SK-N-SH treated with all-trans-retinoic acid at 6 μM for 48 hours (cell line): ENCODE data around the gene USH2A.
"Not testable (repeated sequence)": the region's sequence is repeated elsewhere in the genome, so short reads cannot be mapped to it uniquely, and the experiment has no call there.

Experiments
- ATAC-seq: fragments of 200-7000 bp; cut with Tn5 transposase; 3 replicates; pipeline ENCODE4 v1.9.1; 2020; ENCODE audit warnings: mild to moderate bottlenecking, moderate library complexity
- ARNTL ChIP-seq: fragments of 450-650 bp; formaldehyde crosslinking; IDR thresholded peaks from 2 replicates; pipeline ENCODE4 v1.5.0; 2020; ENCODE audit warnings: low read depth, mild to moderate bottlenecking, moderate library complexity, borderline replicate concordance
- BACH2 ChIP-seq: fragments of 250-450 bp; sonication (Bioruptor Pico); IDR thresholded peaks from 2 replicates; pipeline ENCODE4 v1.9.0; 2021; ENCODE audit warnings: mild to moderate bottlenecking, borderline replicate concordance
- CSDC2 ChIP-seq: fragments of 250-450 bp; sonication (Bioruptor Pico); IDR thresholded peaks from 2 replicates; pipeline ENCODE4 v1.5.0; 2020; ENCODE audit warnings: mild to moderate bottlenecking, moderate library complexity
- ESRRG ChIP-seq: fragments of 250-450 bp; sonication (Bioruptor Pico); IDR thresholded peaks from 2 replicates; pipeline ENCODE4 v1.6.1; 2021; ENCODE audit warnings: mild to moderate bottlenecking
- GLIS3 ChIP-seq: fragments of 250-450 bp; sonication (Bioruptor Pico); IDR thresholded peaks from 2 replicates; pipeline ENCODE4 v1.5.0; 2020; ENCODE audit warnings: mild to moderate bottlenecking, moderate library complexity
- ISL1 ChIP-seq: fragments of 250-450 bp; sonication (Bioruptor Pico); IDR thresholded peaks from 2 replicates; pipeline ENCODE4 v2.1.2; 2022; ENCODE audit warnings: mild to moderate bottlenecking, moderate library complexity
- OSR1 ChIP-seq: fragments of 250-450 bp; sonication (Bioruptor Pico); IDR thresholded peaks from 2 replicates; pipeline ENCODE4 v1.8.0; 2022; ENCODE audit warnings: moderate library complexity, mild to moderate bottlenecking, inconsistent platforms
- PPARA ChIP-seq: fragments of 250-450 bp; sonication (Bioruptor Pico); IDR thresholded peaks from 2 replicates; pipeline ENCODE4 v1.5.0; 2020; ENCODE audit warnings: mild to moderate bottlenecking, borderline replicate concordance
- RARB ChIP-seq: fragments of 250-450 bp; sonication (Bioruptor Pico); IDR thresholded peaks from 2 replicates; pipeline ENCODE4 v1.8.0; 2021; ENCODE audit warnings: mild to moderate bottlenecking, moderate library complexity
- SNAI2 ChIP-seq: fragments of 250-450 bp; sonication (Bioruptor Pico); IDR thresholded peaks from 2 replicates; pipeline ENCODE4 v1.5.0; 2020; ENCODE audit warnings: mild to moderate bottlenecking, moderate library complexity
- TCF4 ChIP-seq: fragments of 250-450 bp; sonication (Bioruptor Pico); IDR thresholded peaks from 2 replicates; pipeline ENCODE4 v1.8.0; 2021; ENCODE audit warnings: mild to moderate bottlenecking, moderate library complexity, borderline replicate concordance
- TOX ChIP-seq: fragments of 250-450 bp; sonication (Bioruptor Pico); IDR thresholded peaks from 2 replicates; pipeline ENCODE4 v1.8.0; 2021; ENCODE audit warnings: mild to moderate bottlenecking, moderate library complexity, borderline replicate concordance
- ZC3H10 ChIP-seq: fragments of 250-450 bp; sonication (Bioruptor Pico); IDR thresholded peaks from 2 replicates; pipeline ENCODE4 v1.5.1; 2021; ENCODE audit warnings: mild to moderate bottlenecking, moderate library complexity
- ZFP3 ChIP-seq: fragments of 250-450 bp; sonication (Bioruptor Pico); IDR thresholded peaks from 2 replicates; pipeline ENCODE4 v1.5.0; 2020; ENCODE audit warnings: mild to moderate bottlenecking, moderate library complexity
- ZFP30 ChIP-seq: fragments of 450-650 bp; formaldehyde crosslinking; IDR thresholded peaks from 2 replicates; pipeline ENCODE4 v1.5.0; 2022; ENCODE audit warnings: mild to moderate bottlenecking, moderate library complexity
- ZNF565 ChIP-seq: fragments of 450-650 bp; formaldehyde crosslinking; conservative IDR thresholded peaks from 2 replicates; pipeline ENCODE4 v1.5.0; 2020; ENCODE audit warnings: low read depth, mild to moderate bottlenecking, moderate library complexity
- ZNF70 ChIP-seq: fragments of 450-650 bp; formaldehyde crosslinking; IDR thresholded peaks from 2 replicates; pipeline ENCODE4 v1.5.0; 2020; ENCODE audit warnings: mild to moderate bottlenecking, moderate library complexity
- ZNF8 ChIP-seq: fragments of 450-650 bp; formaldehyde crosslinking; IDR thresholded peaks from 2 replicates; pipeline ENCODE4 v1.5.0; 2020; ENCODE audit warnings: mild to moderate bottlenecking, moderate library complexity
- TF ChIP-seq, protein P1 (sequence below): fragments of 250-450 bp; sonication (Bioruptor Pico); IDR thresholded peaks from 2 replicates; pipeline ENCODE4 v1.8.0; 2020; ENCODE audit warnings: mild to moderate bottlenecking, moderate library complexity, borderline replicate concordance
- TF ChIP-seq, protein P2 (sequence below): fragments of 250-450 bp; sonication (Bioruptor Pico); IDR thresholded peaks from 2 replicates; pipeline ENCODE4 v1.8.0; 2021; ENCODE audit warnings: low read depth, mild to moderate bottlenecking, moderate library complexity, borderline replicate concordance
- TF ChIP-seq, protein P3 (sequence below): fragments of 250-450 bp; sonication (Bioruptor Pico); IDR thresholded peaks from 2 replicates; pipeline ENCODE4 v1.5.0; 2020; ENCODE audit warnings: mild to moderate bottlenecking, moderate library complexity

USH2A gene

DNA sequence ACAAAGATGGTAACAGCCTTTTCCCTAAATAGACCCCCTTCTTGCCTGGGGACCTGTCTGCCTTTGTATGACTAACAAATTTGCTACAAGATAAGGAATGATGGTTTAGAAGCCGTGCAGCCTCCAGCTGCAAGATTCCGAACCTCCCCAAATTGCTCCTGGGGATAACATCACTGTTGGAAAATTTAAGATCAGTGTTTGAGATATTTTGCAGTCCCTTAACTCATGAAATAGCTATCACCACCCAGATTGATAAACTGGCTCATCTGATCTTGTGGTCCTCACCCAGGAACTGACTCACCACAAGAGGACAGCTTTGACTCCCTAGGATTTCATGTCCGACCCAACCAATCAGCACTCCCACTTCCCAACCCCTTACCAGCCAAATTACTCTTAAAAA lies 254.7 kb downstream of the USH2A start (continued):
- TF ChIP-seq GLIS3, result no peak
- no peak for TF ChIP-seq ZFP3 (CRISPR knock-in tag)
- TF ChIP-seq ZNF70, result no peak
- TF ChIP-seq, protein P1, sequence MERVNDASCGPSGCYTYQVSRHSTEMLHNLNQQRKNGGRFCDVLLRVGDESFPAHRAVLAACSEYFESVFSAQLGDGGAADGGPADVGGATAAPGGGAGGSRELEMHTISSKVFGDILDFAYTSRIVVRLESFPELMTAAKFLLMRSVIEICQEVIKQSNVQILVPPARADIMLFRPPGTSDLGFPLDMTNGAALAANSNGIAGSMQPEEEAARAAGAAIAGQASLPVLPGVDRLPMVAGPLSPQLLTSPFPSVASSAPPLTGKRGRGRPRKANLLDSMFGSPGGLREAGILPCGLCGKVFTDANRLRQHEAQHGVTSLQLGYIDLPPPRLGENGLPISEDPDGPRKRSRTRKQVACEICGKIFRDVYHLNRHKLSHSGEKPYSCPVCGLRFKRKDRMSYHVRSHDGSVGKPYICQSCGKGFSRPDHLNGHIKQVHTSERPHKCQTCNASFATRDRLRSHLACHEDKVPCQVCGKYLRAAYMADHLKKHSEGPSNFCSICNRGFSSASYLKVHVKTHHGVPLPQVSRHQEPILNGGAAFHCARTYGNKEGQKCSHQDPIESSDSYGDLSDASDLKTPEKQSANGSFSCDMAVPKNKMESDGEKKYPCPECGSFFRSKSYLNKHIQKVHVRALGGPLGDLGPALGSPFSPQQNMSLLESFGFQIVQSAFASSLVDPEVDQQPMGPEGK (CRISPR knock-in tag), result no peak
- TF ChIP-seq SNAI2 (CRISPR knock-in tag), result no peak
- no peak for TF ChIP-seq ZNF8
- no peak for TF ChIP-seq BACH2 (CRISPR knock-in tag)
- no peak for TF ChIP-seq OSR1
- no peak for TF ChIP-seq PPARA
- TF ChIP-seq ZNF565 (CRISPR knock-in tag), result no peak
- no peak for TF ChIP-seq ESRRG (CRISPR knock-in tag)
- no peak for TF ChIP-seq CSDC2 (CRISPR knock-in tag)

DNA sequence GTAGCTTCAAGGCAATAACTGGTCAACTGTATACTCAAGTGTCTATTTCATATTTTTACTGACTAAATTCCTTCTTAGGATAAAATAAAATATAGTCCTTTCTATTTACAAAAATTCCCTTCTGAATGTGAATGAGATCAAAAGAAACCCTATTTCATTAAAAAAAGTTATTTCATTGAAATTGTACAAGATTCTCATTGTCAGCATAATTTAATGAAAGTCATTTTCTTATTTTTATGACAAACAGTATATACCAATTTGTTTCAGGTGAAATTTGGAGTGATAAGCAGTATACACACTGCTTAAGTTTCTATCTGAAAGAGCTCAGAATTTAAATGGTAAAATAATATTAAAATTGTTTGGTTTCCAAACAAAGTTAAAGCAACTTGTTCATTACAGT lies 269.2 kb downstream of the USH2A start:
- no peak for ATAC-seq
- no peak for TF ChIP-seq ZFP30 (CRISPR knock-in tag)
- no peak for TF ChIP-seq ZNF565 (CRISPR knock-in tag)
- no peak for TF ChIP-seq BACH2 (CRISPR knock-in tag)
- no peak for TF ChIP-seq ESRRG (CRISPR knock-in tag)
- TF ChIP-seq ZFP3 (CRISPR knock-in tag), result no peak
- TF ChIP-seq ZNF70, result no peak
- TF ChIP-seq, protein P2, sequence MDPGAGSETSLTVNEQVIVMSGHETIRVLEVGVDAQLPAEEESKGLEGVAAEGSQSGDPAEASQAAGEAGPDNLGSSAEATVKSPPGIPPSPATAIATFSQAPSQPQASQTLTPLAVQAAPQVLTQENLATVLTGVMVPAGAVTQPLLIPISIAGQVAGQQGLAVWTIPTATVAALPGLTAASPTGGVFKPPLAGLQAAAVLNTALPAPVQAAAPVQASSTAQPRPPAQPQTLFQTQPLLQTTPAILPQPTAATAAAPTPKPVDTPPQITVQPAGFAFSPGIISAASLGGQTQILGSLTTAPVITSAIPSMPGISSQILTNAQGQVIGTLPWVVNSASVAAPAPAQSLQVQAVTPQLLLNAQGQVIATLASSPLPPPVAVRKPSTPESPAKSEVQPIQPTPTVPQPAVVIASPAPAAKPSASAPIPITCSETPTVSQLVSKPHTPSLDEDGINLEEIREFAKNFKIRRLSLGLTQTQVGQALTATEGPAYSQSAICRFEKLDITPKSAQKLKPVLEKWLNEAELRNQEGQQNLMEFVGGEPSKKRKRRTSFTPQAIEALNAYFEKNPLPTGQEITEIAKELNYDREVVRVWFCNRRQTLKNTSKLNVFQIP (CRISPR knock-in tag), result no peak
- no peak for TF ChIP-seq CSDC2 (CRISPR knock-in tag)
- TF ChIP-seq ARNTL, result no peak
- TF ChIP-seq, protein P3, sequence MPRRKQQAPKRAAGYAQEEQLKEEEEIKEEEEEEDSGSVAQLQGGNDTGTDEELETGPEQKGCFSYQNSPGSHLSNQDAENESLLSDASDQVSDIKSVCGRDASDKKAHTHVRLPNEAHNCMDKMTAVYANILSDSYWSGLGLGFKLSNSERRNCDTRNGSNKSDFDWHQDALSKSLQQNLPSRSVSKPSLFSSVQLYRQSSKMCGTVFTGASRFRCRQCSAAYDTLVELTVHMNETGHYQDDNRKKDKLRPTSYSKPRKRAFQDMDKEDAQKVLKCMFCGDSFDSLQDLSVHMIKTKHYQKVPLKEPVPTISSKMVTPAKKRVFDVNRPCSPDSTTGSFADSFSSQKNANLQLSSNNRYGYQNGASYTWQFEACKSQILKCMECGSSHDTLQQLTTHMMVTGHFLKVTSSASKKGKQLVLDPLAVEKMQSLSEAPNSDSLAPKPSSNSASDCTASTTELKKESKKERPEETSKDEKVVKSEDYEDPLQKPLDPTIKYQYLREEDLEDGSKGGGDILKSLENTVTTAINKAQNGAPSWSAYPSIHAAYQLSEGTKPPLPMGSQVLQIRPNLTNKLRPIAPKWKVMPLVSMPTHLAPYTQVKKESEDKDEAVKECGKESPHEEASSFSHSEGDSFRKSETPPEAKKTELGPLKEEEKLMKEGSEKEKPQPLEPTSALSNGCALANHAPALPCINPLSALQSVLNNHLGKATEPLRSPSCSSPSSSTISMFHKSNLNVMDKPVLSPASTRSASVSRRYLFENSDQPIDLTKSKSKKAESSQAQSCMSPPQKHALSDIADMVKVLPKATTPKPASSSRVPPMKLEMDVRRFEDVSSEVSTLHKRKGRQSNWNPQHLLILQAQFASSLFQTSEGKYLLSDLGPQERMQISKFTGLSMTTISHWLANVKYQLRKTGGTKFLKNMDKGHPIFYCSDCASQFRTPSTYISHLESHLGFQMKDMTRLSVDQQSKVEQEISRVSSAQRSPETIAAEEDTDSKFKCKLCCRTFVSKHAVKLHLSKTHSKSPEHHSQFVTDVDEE, result no peak
- TF ChIP-seq GLIS3, result no peak
- no peak for TF ChIP-seq TCF4 (CRISPR knock-in tag)
- no peak for TF ChIP-seq ZC3H10
- no peak for TF ChIP-seq ISL1 (CRISPR knock-in tag)
- TF ChIP-seq TOX (CRISPR knock-in tag), result no peak
- TF ChIP-seq, all 23 proteins: peak for 0

DNA sequence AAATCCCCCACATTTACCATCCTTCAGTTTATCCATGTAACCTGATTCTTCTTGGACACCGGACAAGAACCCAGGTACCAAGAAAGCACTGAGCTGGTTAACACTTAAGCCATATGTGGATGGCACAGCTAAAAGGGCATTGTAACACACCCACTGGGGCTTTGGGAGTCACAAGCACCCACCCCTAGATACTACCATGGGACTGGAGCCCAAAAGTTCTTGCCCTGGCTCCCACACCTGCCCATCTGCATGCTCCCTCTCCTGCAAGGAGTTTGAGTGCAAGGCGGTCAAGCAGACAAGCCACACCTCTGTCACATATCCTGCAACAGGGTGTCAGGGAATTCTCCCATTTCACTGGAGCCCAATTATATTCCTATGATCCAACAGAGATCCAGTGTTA lies 270.1 kb downstream of the USH2A start:
- no peak for ATAC-seq
- no peak for TF ChIP-seq RARB
- no peak for TF ChIP-seq SNAI2 (CRISPR knock-in tag)
- TF ChIP-seq OSR1, result no peak

DNA sequence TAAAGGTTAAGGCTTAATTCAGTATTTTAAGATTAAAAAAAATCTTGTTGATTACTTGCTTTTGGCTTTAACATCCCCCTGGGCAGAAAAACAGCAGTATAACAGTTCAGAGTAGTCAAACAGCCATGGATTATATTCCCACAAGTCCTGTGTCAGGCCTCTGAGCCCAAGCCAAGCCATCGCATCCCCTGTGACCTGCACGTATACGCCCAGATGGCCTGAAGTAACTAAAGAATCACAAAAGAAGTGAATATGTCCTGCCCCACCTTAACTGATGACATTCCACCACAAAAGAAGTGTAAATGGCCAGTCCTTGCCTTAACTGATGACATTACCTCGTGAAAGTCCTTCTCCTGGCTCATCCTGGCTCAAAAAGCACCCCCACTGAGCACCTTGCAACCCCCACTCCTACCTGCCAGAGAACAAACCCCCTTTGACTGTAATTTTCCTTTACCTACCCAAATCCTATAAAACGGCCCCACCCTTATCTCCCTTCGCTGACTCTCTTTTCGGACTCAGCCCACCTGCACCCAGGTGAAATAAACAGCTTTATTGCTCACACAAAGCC lies 277.7 kb downstream of the USH2A start:
- not testable (repeated sequence) for ATAC-seq

DNA sequence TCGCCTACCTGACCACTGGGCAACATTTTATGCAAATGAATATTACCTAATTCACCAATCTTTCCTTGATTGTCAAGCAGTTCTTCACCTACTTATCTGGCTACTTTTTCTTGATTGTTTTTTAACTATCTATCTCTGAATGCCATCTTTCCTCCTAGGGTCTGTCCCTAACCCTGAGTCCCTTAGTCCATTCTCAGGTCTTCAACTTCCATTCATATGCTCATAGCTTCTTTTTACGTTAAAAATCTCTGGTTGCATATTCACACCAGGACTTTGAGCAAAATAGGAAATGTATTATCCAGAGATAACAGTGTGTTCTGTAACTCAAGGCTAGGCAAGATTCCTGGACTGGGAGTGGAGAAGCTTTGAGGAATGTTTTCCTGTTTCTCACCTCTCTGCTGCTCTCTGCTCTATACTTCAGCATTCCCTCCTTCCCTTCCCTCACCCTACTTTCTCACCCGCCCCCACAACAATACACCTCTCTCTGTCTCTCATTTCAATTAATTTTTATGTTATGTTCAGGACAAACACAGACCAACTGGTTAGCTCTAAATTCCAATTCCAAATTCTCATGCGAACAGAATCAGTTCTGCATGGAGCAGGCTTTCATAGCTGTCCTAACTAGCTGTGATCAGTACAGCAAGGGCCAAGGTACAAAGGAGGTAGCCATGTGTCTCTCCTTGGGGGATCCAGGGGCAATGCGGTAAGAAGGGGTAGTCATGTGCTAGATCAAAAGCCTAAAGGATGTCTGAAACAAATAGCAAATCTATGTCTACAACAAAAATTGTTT lies 278.4 kb downstream of the USH2A start:
- TF ChIP-seq, protein P1 (CRISPR knock-in tag), result no peak
- TF ChIP-seq ZC3H10, result no peak
- no peak for TF ChIP-seq GLIS3
- no peak for TF ChIP-seq ZNF70
- no peak for TF ChIP-seq ZFP3 (CRISPR knock-in tag)
- no peak for TF ChIP-seq ESRRG (CRISPR knock-in tag)
- no peak for TF ChIP-seq ZNF565 (CRISPR knock-in tag)
- no peak for TF ChIP-seq ZNF8
- TF ChIP-seq SNAI2 (CRISPR knock-in tag), result no peak
- TF ChIP-seq RARB, result no peak
- no peak for TF ChIP-seq PPARA
- TF ChIP-seq TOX (CRISPR knock-in tag), result no peak
- TF ChIP-seq, protein P2 (CRISPR knock-in tag), result no peak
- no peak for TF ChIP-seq CSDC2 (CRISPR knock-in tag)
- no peak for ATAC-seq
